VCaP (cell line): Measurements from ENCODE around the gene FCGR3A.

Experiments
- H3K27ac ChIP-seq: fragments of 450-650 bp; 2 replicates; pipeline ENCODE4 v1.5.1; 2017
- CTCF ChIP-seq: fragments of 450-650 bp; conservative IDR thresholded peaks from 2 replicates; pipeline ENCODE4 v1.5.1; 2017; ENCODE audit warnings: mild to moderate bottlenecking, moderate library complexity

Gene FCGR3A

GRCh38 chr1:161511756-161512060, 37.9 kb downstream of the FCGR3A start:
- TF ChIP-seq CTCF, result no peak
- H3K27ac ChIP-seq, result no peak overlapping the region

DNA sequence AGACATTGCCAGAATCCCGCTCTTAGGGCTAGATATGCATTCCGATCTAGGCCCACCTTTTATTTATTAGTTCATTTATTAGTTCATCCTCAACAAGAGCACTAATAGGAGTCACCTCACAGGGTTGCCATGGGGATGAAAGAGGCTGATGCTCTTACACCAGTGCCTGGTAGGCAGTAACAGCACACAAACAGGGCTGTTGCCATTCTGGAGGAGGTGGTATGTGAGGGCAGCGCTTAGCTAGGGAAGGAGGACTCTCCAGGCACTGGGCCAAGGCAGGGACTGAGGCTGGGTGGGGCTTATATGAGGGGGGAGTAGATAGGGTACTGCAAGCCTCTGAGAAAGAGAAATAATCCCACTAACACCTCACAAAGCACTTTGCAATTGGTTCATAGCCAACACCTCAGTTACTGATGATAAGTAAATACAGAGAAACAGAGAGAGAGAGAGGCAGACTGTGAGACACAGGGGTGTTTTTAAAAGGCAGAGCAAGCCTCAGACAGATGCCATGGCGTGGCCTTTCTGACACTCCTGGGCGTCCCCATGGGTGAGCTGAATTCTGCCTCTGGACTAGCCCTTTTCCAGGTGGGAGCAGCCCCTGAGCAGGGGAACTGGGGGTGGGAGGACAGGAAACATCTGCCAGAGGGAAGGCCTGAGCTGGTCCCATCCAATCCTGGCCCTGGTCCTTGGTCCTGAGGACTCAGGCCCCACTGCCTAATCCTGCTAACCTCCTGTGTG, 38.4 kb downstream of the FCGR3A start:
- no peak for TF ChIP-seq CTCF
- H3K27ac ChIP-seq, result no peak overlapping the region

DNA sequence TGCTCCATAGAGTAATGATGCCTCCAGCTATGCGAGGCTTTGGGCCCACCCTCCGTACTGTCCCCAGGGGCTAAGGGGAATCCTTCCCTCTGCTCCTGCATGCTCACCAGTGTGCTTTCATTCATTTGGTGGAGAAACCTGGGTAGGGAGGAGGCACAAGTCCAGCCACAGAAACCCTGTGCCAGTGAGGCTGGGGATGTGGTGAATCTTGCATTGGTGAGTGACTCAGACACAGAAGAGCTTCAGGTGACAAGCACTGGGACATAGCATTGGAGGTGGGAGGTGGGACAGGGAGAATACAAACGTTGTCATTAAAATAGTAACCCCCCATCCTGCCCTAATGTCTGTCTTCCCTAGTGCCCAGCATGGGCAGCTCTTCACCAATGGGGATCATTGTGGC, 39.1 kb downstream of the FCGR3A start:
- TF ChIP-seq CTCF, result no peak
- no peak overlapping the region for H3K27ac ChIP-seq

GRCh38 chr1:161506336-161507223, 43.0 kb downstream of the FCGR3A start:
- TF ChIP-seq CTCF, result no peak

DNA sequence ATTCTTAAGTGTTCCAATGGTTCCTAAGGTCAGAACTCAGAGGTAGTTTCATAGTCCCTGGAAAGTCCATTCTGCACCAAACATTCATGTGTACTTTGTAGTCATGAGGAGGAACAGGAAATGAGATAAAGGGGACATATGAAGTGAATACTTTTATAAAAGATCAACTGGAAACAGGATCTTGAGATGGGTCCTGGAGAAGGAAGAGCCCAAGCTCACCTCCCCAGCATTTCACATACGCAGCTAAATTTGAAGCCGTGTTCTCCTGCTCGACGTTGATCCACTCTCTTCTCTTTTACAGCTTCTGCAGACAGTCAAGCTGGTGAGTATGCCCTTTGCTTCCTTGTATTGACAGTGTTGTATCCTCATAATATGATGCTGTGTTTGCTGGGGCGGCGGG, 43.9 kb downstream of the FCGR3A start:
- H3K27ac ChIP-seq, result no peak overlapping the region
- TF ChIP-seq CTCF, result no peak

More at GRCh38 chr1:161506336-161507223, 43.0 kb downstream of the FCGR3A start:
- H3K27ac ChIP-seq, result no peak overlapping the region

DNA sequence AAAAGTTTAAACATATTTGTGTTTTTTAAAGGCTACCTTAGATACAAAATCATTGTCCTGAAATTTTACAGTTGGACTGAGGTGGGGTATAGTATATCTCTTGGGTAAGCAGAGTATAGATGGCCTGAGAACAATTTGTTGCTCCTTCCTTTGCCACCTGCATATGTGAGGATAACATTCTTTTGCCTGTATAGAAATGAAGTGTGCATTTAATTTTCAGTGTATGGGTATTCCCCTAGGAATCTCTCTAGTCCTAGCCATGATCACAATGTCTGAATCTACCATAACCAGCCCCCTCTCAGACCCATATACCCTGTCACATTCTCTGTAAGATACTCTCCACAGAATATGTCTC, 46.2 kb downstream of the FCGR3A start:
- no peak for TF ChIP-seq CTCF
- H3K27ac ChIP-seq, result no peak overlapping the region

GRCh38 chr1:161502641-161503393, 46.8 kb downstream of the FCGR3A start:
- TF ChIP-seq CTCF, result no peak
- H3K27ac ChIP-seq, result no peak overlapping the region
